Nephron progenitor cell (in vitro differentiated cells): Measurements from ENCODE around the gene PISD.

Experiments
- DNase-seq: peaks from one replicate; pipeline ENCODE4 v3.0.0; 2021
- H3K27ac Mint-ChIP-seq: 2 replicates; pipeline ENCODE4 v1.8.0; 2021; ENCODE audit warnings: mild to moderate bottlenecking, moderate library complexity, mixed read lengths
- H3K27me3 Mint-ChIP-seq: 2 replicates; pipeline ENCODE4 v1.8.0; 2021; ENCODE audit warnings: mild to moderate bottlenecking, low read depth, mixed read lengths; ENCODE audit not compliant: poor library complexity
- H3K36me3 Mint-ChIP-seq: 2 replicates; pipeline ENCODE4 v1.8.0; 2021; ENCODE audit warnings: low read depth, mixed read lengths
- H3K4me1 Mint-ChIP-seq: 2 replicates; pipeline ENCODE4 v1.8.0; 2021; ENCODE audit warnings: mixed read lengths
- H3K4me3 Mint-ChIP-seq: 2 replicates; pipeline ENCODE4 v1.8.0; 2021; ENCODE audit warnings: mild to moderate bottlenecking, moderate library complexity, mixed read lengths
- H3K9me3 Mint-ChIP-seq: 2 replicates; pipeline ENCODE4 v1.8.0; 2021; ENCODE audit warnings: mild to moderate bottlenecking, moderate library complexity, mixed read lengths
- TF ChIP-seq, protein P1 (sequence below): fragments of 200-600 bp; sonication (generic); IDR thresholded peaks from 2 replicates; pipeline ENCODE4 v1.5.0; 2021; ENCODE audit warnings: antibody characterized with exemption

PISD gene

DNA sequence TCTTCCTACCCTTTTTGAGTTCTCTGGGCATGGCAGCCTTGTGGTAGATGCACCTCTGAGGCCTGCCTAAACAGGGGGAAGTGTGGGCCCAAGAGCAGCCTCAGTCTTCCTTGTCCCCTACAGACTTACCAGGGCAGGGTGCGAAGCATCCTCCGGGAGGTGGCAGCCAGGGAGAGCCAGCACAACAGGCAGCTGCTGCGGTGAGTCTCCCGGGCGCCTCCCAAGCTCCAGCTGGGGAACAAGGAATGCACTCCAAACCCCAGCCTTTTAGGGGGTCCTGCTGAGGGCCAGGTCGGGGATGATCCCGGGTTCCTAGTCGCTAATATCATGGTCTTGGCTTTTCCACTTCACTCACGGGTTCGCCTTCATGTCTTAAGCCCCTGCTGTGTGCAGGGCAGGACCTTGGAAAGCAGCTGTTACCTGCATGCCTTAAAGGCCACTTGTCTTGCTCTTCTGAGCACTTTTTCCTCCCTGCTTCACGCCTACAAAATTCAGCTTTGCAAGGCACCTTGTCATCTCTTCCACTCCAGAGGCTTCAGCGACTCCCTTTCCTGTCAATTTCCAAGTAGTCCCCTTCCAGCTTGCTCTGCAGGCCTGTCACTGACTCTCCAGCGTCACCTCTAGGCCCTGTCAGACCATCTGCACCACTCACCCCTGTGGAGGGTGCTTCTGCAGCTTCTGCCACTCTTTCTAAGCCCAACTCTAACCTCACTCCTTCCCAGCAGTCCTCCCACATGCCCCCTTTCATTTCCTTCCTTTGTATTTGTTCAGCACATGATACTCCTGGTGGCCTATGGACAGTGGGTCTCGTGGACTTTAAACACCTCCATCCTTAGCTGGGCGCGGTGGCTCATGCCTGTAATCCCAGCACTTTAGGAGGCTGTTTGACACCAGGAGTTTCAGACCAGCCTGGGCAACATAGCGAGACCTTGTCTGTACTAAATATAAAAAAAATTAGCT lies 57.0 kb downstream of the PISD start:
- Mint-ChIP-seq H3K36me3 (peaks cover 10% of the 10 kb centered on the region), H3K9me3 (no peaks in the 10 kb centered on the region), H3K27ac (peak overlapping the region; percentile 55), H3K4me3 (no peak overlapping the region), H3K27me3 (peaks cover 3% of the 10 kb centered on the region), H3K4me1 (peaks cover 16% of the 10 kb centered on the region)
- TF ChIP-seq, protein P1, sequence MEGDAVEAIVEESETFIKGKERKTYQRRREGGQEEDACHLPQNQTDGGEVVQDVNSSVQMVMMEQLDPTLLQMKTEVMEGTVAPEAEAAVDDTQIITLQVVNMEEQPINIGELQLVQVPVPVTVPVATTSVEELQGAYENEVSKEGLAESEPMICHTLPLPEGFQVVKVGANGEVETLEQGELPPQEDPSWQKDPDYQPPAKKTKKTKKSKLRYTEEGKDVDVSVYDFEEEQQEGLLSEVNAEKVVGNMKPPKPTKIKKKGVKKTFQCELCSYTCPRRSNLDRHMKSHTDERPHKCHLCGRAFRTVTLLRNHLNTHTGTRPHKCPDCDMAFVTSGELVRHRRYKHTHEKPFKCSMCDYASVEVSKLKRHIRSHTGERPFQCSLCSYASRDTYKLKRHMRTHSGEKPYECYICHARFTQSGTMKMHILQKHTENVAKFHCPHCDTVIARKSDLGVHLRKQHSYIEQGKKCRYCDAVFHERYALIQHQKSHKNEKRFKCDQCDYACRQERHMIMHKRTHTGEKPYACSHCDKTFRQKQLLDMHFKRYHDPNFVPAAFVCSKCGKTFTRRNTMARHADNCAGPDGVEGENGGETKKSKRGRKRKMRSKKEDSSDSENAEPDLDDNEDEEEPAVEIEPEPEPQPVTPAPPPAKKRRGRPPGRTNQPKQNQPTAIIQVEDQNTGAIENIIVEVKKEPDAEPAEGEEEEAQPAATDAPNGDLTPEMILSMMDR, result no peak
- no peak for DNase-seq

DNA sequence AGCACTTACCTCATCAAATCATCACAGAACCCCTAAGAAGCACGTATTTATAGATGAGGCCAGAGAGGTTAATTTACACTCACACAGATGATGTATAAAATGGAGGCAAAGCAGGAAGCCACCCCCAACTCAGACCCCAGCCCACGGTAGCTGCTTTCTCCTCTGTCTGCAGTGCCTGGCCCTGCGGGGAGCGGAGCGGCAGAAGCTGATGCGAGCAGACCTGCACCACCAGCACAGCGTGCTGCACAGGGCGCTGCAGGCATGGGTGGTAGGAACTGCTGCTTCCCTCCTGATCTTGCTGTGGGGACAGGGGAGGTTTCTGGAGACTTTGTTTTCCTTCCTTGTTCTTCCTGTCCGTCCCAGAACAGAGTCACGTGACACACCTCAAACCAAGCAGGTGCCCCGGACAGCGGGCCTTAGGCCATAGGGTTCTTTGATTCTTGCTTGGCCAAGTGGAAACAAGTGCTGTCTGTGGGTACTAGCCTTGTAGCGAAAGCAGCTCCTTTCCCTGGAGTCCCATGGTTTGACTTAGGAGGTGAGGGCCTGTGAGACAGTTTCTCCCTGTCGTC lies 57.8 kb downstream of the PISD start:
- Mint-ChIP-seq H3K36me3 (peaks cover 11% of the 10 kb centered on the region), H3K27ac (peak overlapping the region; percentile 47), H3K4me3 (no peak overlapping the region), H3K4me1 (peaks cover 16% of the 10 kb centered on the region), H3K9me3 (no peaks in the 10 kb centered on the region), H3K27me3 (peaks cover 3% of the 10 kb centered on the region)
- TF ChIP-seq, protein P1, result no peak
- DNase-seq, result no peak

DNA sequence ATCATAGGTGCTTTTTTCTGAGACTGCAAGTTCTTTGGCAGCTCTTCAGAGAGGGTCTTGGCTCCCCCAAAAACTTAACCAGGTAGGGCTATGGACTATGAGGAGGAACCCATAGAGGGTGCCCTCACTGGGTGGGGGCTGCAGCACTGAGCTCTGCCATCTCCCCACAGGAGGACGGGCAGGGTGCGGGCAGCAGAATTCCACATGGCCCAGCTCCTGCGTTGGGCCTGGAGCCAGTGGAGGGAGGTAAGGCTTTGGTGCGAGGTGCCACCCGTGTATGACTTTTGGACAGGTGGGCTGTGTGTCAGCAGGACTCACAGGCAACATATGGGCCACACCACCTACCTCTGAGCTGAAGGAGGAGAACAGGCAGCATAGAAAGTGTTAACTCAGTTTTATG lies 58.4 kb downstream of the PISD start:
- H3K4me1 Mint-ChIP-seq, result peaks cover 16% of the 10 kb centered on the region
- H3K36me3 Mint-ChIP-seq, result peaks cover 11% of the 10 kb centered on the region
- TF ChIP-seq, protein P1, result no peak
- no peak overlapping the region for H3K4me3 Mint-ChIP-seq
- H3K9me3 Mint-ChIP-seq, result no peaks in the 10 kb centered on the region
- no peak for DNase-seq
- H3K27ac Mint-ChIP-seq, result no peak overlapping the region
- H3K27me3 Mint-ChIP-seq, result peaks cover 3% of the 10 kb centered on the region

DNA sequence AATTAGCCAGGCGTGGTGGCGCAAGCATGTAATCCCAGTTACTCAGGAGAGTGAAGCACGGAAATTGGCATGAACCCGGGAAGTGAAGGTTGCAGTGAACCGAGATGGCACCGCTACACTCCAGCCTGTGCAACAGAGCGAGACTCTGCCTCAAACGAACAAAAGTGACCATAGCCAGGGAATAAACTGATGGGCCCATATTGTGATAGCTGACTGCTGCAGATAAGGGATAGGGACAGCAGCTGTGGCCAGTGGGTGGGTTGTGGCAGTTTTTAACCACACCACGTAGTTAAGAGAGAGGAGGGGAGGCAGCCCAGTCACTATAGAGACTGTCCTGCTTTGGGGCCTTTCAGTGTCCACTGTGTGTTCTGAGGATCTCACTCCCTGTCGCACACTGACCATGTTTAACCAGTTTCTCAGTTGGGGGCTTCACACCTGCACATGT lies 58.9 kb downstream of the PISD start:
- H3K36me3 Mint-ChIP-seq, result peaks cover 11% of the 10 kb centered on the region
- H3K4me1 Mint-ChIP-seq, result peaks cover 16% of the 10 kb centered on the region
- DNase-seq, result no peak
- peaks cover 3% of the 10 kb centered on the region for H3K27me3 Mint-ChIP-seq
- H3K27ac Mint-ChIP-seq, result peak overlapping the region; percentile 97
- no peaks in the 10 kb centered on the region for H3K9me3 Mint-ChIP-seq
- TF ChIP-seq, protein P1, result no peak
- no peak overlapping the region for H3K4me3 Mint-ChIP-seq

DNA sequence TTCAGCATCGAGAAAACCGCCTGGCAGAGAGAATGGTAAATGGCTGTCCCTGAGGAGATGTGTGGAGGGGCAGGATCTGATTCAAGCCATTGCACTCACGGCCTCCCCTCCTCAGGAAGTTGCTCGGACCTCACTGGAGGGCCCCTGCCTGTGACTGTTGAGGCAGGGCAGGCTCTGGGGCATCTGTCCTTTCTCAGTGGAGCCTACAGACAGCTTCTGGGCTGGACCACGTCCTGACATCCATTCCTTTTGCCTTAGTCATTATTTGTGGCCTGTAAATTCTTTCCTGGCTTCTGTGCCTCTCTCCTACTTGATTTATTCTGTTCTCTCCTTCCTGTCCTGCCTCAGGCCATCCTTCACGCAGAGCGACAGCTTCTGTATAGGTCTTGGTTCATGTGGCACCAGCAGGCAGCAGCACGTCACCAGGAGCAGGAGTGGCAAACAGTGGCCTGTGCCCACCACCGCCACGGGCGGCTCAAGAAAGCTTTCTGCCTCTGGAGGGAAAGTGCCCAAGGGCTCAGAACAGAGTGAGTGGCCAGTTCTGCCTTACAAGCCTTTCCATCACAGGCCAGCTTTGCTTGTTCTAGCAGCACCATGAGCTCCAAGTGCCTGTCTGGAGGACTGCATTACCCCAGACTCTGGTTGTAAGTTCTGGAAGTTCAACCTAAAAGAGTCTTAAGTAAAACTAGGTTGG lies 59.6 kb downstream of the PISD start:
- Mint-ChIP-seq H3K36me3 (peaks cover 11% of the 10 kb centered on the region), H3K27me3 (peaks cover 3% of the 10 kb centered on the region), H3K27ac (peak overlapping the region; percentile 97), H3K4me3 (no peak overlapping the region), H3K4me1 (peaks cover 16% of the 10 kb centered on the region), H3K9me3 (no peaks in the 10 kb centered on the region)
- no peak for DNase-seq
- TF ChIP-seq, protein P1, result no peak
